Neutrophil (primary cell): ENCODE measurements around the gene SRSF4.
"Not testable (repeated sequence)": the region's sequence is repeated elsewhere in the genome, so short reads cannot be mapped to it uniquely, and the experiment has no call there.

Source experiments
- H3K27ac ChIP-seq: fragments of 200-600 bp; sonication (generic); 2 replicates; pipeline ENCODE4 v1.5.1; 2016; ENCODE audit warnings: mild to moderate bottlenecking, moderate library complexity
- H3K27me3 ChIP-seq: fragments of 200-600 bp; sonication (generic); 2 replicates; pipeline ENCODE4 v1.6.0; 2016; ENCODE audit warnings: mild to moderate bottlenecking
- H3K36me3 ChIP-seq: fragments of 200-600 bp; sonication (generic); 2 replicates; pipeline ENCODE4 v1.5.1; 2017
- H3K4me1 ChIP-seq, 2 experiments: fragments of 200-600 bp in 1 of 2; sonication (generic) in 1 of 2; 1 replicate in 1 of 2; 2 replicates in 1 of 2; pipeline versions ENCODE4 v1.5.1 to v1.6.1; 2013 to 2016; ENCODE audit warnings: low read depth in 1 of 2, low read length in 1 of 2, mild to moderate bottlenecking in 1 of 2, moderate library complexity in 1 of 2; ENCODE audit not compliant: control insufficient read depth in 1 of 2, insufficient read depth in 1 of 2
- H3K4me3 ChIP-seq, 2 experiments: fragments of 200-600 bp in 1 of 2; sonication (generic) in 1 of 2; 1 replicate in 1 of 2; 2 replicates in 1 of 2; pipeline ENCODE4 v1.5.1; 2013 to 2016; ENCODE audit warnings: low read depth in 1 of 2, low read length in 1 of 2, mild to moderate bottlenecking in 1 of 2, moderate library complexity in 1 of 2
- H3K9me3 ChIP-seq: fragments of 200-600 bp; sonication (generic); 2 replicates; pipeline ENCODE4 v1.5.1; 2016
- TF ChIP-seq, protein P1 (sequence below): fragments of 200-600 bp; sonication (generic); IDR thresholded peaks from 2 replicates; pipeline ENCODE4 v1.5.1; 2016; ENCODE audit warnings: antibody characterized with exemption

The SRSF4 gene

DNA sequence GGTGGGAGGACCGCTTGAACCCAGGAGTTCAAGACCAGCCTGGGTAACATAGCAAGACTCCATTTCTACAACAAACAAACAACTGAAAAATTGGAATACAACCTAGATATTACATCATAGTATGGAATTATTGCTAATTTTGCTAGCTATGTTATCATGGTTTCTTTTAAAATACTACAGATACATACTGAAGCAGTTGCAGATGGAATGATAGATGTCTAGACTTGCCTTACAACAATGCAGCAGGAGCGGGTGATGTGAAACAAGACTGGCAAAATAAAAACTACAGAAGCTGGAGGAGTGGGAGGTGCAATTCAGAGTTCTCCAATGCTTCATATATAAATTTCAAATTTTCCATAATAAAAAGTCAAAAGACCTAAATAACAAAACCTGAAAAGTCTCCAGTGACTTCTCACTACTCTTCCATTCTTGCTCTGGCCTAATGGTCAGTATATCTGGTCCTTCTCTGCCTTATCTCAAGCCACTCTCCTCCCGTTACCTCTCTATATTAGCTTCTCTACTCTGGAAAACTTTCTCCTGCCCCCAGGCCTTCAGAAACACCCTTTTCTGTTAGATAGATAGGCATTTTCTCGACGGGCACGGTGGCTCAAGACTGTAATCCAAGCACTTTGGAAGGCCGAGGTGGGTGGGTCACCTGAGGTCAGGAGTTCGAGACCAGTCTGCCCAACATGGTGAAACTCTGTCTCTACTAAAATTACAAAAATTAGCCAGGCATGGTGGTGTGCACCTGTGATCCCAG, 29.5 kb downstream of the SRSF4 start:
- Histone ChIP-seq H3K4me1 (no peaks in the 10 kb centered on the region), H3K9me3 (peaks cover 9% of the 10 kb centered on the region), H3K4me3 (no peak overlapping the region), H3K27ac (no peak overlapping the region), H3K27me3 (no peaks in the 10 kb centered on the region), H3K36me3 (peaks cover 98% of the 10 kb centered on the region)
- TF ChIP-seq, protein P1, sequence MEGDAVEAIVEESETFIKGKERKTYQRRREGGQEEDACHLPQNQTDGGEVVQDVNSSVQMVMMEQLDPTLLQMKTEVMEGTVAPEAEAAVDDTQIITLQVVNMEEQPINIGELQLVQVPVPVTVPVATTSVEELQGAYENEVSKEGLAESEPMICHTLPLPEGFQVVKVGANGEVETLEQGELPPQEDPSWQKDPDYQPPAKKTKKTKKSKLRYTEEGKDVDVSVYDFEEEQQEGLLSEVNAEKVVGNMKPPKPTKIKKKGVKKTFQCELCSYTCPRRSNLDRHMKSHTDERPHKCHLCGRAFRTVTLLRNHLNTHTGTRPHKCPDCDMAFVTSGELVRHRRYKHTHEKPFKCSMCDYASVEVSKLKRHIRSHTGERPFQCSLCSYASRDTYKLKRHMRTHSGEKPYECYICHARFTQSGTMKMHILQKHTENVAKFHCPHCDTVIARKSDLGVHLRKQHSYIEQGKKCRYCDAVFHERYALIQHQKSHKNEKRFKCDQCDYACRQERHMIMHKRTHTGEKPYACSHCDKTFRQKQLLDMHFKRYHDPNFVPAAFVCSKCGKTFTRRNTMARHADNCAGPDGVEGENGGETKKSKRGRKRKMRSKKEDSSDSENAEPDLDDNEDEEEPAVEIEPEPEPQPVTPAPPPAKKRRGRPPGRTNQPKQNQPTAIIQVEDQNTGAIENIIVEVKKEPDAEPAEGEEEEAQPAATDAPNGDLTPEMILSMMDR: no peak

DNA sequence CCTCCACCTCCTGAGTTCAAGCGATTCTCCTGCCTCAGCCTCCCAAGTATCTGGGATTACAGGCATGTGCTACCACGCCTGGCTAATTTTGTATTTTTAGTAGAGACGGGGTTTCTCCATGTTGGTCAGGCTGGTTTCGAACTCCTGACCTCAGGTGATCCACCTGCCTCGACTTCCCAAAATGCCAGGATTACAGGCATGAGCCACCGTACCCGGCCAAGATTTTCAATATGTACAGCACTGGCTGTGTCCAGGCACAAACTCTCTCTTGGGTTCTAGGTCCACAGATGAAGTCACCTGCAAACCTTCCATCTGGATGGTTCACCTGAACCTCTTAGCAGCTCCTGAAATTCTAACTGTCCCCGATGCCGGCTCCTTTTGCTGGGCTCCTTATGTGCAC, 31.4 kb downstream of the SRSF4 start:
- peaks cover 100% of the 10 kb centered on the region for H3K36me3 ChIP-seq
- H3K27me3 ChIP-seq: not testable (repeated sequence)

DNA sequence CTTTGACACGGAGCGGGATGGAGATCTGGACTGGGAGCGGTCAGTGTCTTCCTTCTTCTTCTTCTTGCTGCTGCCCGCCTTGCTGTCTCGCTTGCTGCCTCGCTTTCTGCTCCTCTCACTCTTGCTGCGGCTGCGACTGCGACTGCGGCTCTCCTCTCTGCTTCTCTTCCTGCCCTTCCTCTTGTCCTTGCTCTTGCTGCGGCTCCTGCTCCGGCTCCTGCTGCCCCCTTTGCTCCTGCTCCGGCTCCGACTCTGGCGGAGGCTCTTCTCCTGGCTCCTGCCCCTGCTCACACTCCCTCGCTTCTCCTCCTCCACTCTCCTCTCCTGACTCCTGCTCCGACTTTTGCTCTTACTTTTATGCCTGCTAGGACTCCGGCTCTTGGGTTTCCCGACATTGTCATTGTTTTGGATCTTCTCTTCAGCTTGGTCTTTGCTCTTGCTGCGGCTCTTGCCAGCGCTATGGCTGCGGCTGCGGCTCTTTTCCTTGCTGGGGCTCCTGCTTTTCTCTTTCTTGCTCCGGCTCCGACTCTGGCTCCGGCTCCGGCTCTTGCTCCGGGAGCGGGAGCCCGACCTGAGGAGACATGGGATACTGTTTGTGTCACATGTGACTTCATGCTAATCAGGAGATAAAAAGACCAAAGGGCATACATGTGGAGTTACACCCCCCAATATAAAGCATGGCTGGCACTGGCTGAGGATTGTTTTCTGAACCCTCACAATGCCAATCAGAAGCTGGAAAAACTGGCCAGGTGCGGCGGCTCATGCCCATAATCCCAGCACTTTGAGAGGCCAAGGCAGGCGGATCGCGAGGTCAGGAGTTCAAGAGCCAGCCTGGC, 32.8 kb downstream of the SRSF4 start:
- Histone ChIP-seq H3K36me3 (peaks cover 99% of the 10 kb centered on the region), H3K27me3 (no peaks in the 10 kb centered on the region), H3K27ac (no peak overlapping the region), H3K4me3 (no peak overlapping the region), H3K4me1 (no peaks in the 10 kb centered on the region), H3K9me3 (peaks cover 9% of the 10 kb centered on the region)
- TF ChIP-seq, protein P1: no peak

More for the DNA sequence above, 31.4 kb downstream of the SRSF4 start:
- H3K9me3 ChIP-seq, H3K4me1 ChIP-seq, H3K27ac ChIP-seq, H3K4me3 ChIP-seq: not testable (repeated sequence)

DNA sequence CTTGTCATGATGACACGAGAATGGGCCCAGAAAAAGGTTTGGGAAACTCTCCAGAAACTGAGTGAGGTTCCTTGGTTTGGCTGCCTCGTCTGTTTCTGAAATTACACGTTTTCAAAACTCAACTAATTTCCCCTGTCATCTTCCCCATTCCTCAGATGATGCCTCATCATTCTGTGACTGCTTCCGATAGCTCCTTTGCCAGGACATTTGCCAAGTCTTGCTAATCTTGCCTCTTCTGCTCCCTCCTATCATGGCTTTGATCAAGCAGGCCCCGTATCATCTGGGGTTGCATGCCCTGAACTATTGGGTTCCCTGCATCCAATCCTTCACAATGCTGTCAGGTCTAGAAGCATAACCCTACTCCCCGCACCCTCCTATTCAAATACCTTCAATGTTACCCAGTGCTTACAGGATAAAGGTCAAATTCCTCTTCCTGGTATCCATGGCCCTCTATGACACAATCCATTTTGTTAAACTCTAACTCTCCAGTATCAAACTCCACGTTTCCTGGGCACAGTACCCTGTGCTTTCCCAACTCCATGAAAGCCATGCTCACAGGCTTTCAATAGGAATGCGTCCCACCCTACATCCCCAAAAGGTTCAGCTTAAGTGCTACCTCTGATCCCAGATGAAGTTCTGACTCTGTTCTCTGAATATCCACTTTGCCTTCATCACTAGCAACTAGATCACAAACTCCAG, 35.8 kb downstream of the SRSF4 start:
- TF ChIP-seq, protein P1: no peak
- H3K4me3 ChIP-seq: no peak overlapping the region
- H3K27me3 ChIP-seq: no peaks in the 10 kb centered on the region
- H3K36me3 ChIP-seq: peaks cover 70% of the 10 kb centered on the region
- H3K9me3 ChIP-seq: peaks cover 9% of the 10 kb centered on the region
- H3K27ac ChIP-seq: no peak overlapping the region
- H3K4me1 ChIP-seq: no peaks in the 10 kb centered on the region

DNA sequence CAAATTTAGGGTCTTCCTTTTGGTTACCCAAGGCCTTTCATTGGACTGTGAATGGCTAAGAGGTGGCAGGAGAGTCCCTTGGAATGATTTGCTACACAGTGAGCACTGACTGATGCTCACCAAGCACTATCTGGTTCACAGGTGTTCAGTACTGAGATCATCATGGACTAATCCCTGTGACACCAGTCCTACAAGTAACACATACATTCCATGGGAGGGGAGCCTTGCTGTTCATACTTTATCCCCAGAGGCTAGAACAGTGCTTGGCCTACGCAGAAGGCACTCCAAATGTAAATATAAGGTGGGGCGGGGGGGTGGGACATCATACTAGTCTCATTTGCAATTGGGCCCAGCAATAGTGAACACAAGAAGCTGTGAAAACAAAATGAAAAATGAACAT, 37.5 kb downstream of the SRSF4 start:
- Histone ChIP-seq H3K27me3 (no peaks in the 10 kb centered on the region), H3K9me3 (peaks cover 9% of the 10 kb centered on the region), H3K4me3 (no peak overlapping the region), H3K27ac (no peak overlapping the region), H3K4me1 (no peaks in the 10 kb centered on the region), H3K36me3 (peaks cover 53% of the 10 kb centered on the region)
- TF ChIP-seq, protein P1: no peak
